IPS-18a (cell line): ENCODE measurements around the gene HADHA.

Experiments used
- H3K27ac ChIP-seq: one replicate; pipeline ENCODE4 v1.5.1; 2013; ENCODE audit warnings: low read length
- H3K27me3 ChIP-seq: one replicate; pipeline ENCODE4 v1.6.1; 2013; ENCODE audit warnings: mild to moderate bottlenecking, low read length; ENCODE audit not compliant: control insufficient read depth, insufficient read depth
- H3K36me3 ChIP-seq: one replicate; pipeline ENCODE4 v1.6.1; 2013; ENCODE audit warnings: low read depth, low read length; ENCODE audit not compliant: control insufficient read depth
- H3K4me1 ChIP-seq: one replicate; pipeline ENCODE4 v1.6.1; 2013; ENCODE audit warnings: low read depth, low read length; ENCODE audit not compliant: control insufficient read depth
- H3K4me3 ChIP-seq: one replicate; pipeline ENCODE4 v1.5.1; 2013; ENCODE audit warnings: low read length
- H3K9ac ChIP-seq: one replicate; pipeline ENCODE4 v1.6.1; 2013; ENCODE audit warnings: mild to moderate bottlenecking, low read length, moderate library complexity
- H3K9me3 ChIP-seq: one replicate; pipeline ENCODE4 v1.6.1; 2013; ENCODE audit warnings: low read depth, low read length; ENCODE audit not compliant: control insufficient read depth

The HADHA gene

GRCh38 chr2:26179446-26179913 is 65.0 kb downstream of the HADHA start:
- Histone ChIP-seq H3K9me3 (no peaks in the 10 kb centered on the region), H3K4me3 (peak overlapping the region; percentile 62), H3K27ac (no peak overlapping the region), H3K9ac (peak overlapping the region; percentile 71), H3K36me3 (peaks cover 5% of the 10 kb centered on the region), H3K4me1 (peaks cover 19% of the 10 kb centered on the region), H3K27me3 (peaks cover 18% of the 10 kb centered on the region)

- H3K27ac ChIP-seq, result no peak overlapping the region
- no peaks in the 10 kb centered on the region for H3K9me3 ChIP-seq
- peaks cover 22% of the 10 kb centered on the region for H3K27me3 ChIP-seq
- peak overlapping the region; percentile 62 for H3K4me3 ChIP-seq
- peaks cover 5% of the 10 kb centered on the region for H3K36me3 ChIP-seq
- H3K4me1 ChIP-seq, result peaks cover 22% of the 10 kb centered on the region
- H3K9ac ChIP-seq, result peak overlapping the region; percentile 71
These were observed 65.5 kb downstream of the HADHA start for GRCh38 chr2:26178746-26179436.

- Histone ChIP-seq H3K4me3 (peak overlapping the region; percentile 62), H3K9ac (peak overlapping the region; percentile 71), H3K36me3 (peaks cover 5% of the 10 kb centered on the region), H3K27me3 (peaks cover 16% of the 10 kb centered on the region), H3K27ac (no peak overlapping the region), H3K4me1 (peaks cover 20% of the 10 kb centered on the region), H3K9me3 (no peaks in the 10 kb centered on the region)
These were observed 66.2 kb downstream of the HADHA start for GRCh38 chr2:26178246-26178645.

- Histone ChIP-seq H3K4me1 (peaks cover 20% of the 10 kb centered on the region), H3K4me3 (no peak overlapping the region), H3K27me3 (peaks cover 9% of the 10 kb centered on the region), H3K27ac (no peak overlapping the region), H3K36me3 (peaks cover 5% of the 10 kb centered on the region), H3K9ac (no peak overlapping the region), H3K9me3 (no peaks in the 10 kb centered on the region)
These were observed 67.3 kb downstream of the HADHA start for GRCh38 chr2:26177122-26177521.

- Histone ChIP-seq H3K4me1 (peaks cover 20% of the 10 kb centered on the region), H3K9ac (no peak overlapping the region), H3K36me3 (peaks cover 5% of the 10 kb centered on the region), H3K9me3 (no peaks in the 10 kb centered on the region), H3K4me3 (no peak overlapping the region), H3K27ac (no peak overlapping the region), H3K27me3 (peaks cover 9% of the 10 kb centered on the region)
These were observed 68.2 kb downstream of the HADHA start for GRCh38 chr2:26176279-26176615.

- H3K4me1 ChIP-seq, result peaks cover 20% of the 10 kb centered on the region
- H3K27ac ChIP-seq, result no peak overlapping the region
- no peaks in the 10 kb centered on the region for H3K9me3 ChIP-seq
- H3K27me3 ChIP-seq, result peaks cover 9% of the 10 kb centered on the region
- H3K36me3 ChIP-seq, result peaks cover 5% of the 10 kb centered on the region
- H3K9ac ChIP-seq, result no peak overlapping the region
- H3K4me3 ChIP-seq, result no peak overlapping the region
These were observed 68.8 kb downstream of the HADHA start for GRCh38 chr2:26175466-26176278.

- H3K36me3 ChIP-seq, result peaks cover 5% of the 10 kb centered on the region
- no peak overlapping the region for H3K27ac ChIP-seq
- H3K4me1 ChIP-seq, result peaks cover 16% of the 10 kb centered on the region
- no peaks in the 10 kb centered on the region for H3K9me3 ChIP-seq
- no peak overlapping the region for H3K9ac ChIP-seq
- peak overlapping the region; percentile 63 for H3K4me3 ChIP-seq
- H3K27me3 ChIP-seq, result peaks cover 9% of the 10 kb centered on the region
These were observed 69.6 kb downstream of the HADHA start for GRCh38 chr2:26174691-26175465.

- peaks cover 9% of the 10 kb centered on the region for H3K27me3 ChIP-seq
- H3K4me3 ChIP-seq, result peak overlapping the region; percentile 63
- peaks cover 5% of the 10 kb centered on the region for H3K36me3 ChIP-seq
- peaks cover 8% of the 10 kb centered on the region for H3K4me1 ChIP-seq
- H3K9ac ChIP-seq, result peak overlapping the region; percentile 58
- no peak overlapping the region for H3K27ac ChIP-seq
- H3K9me3 ChIP-seq, result no peaks in the 10 kb centered on the region
These were observed 70.5 kb downstream of the HADHA start for GRCh38 chr2:26173776-26174482.

GRCh38 chr2:26172871-26173775 is 71.3 kb downstream of the HADHA start, which contains the start of gene GAREM2:
Gene GAREM2, plus strand, starts transcription at chr2:26173088. Its CDS starts 133 bp downstream, at chr2:26173221.
- Histone ChIP-seq H3K36me3 (peaks cover 5% of the 10 kb centered on the region), H3K27me3 (peaks cover 9% of the 10 kb centered on the region), H3K9ac (peak within 1 kb of the TSS; percentile 58), H3K4me3 (peak within 1 kb of the TSS; percentile 63), H3K27ac (no peak within 1 kb of the TSS), H3K4me1 (peaks cover 8% of the 10 kb centered on the region), H3K9me3 (no peaks in the 10 kb centered on the region)

GRCh38 chr2:26172189-26172870 is 72.1 kb downstream of the HADHA start:
- Histone ChIP-seq H3K4me1 (peaks cover 8% of the 10 kb centered on the region), H3K27me3 (peaks cover 9% of the 10 kb centered on the region), H3K9me3 (no peaks in the 10 kb centered on the region), H3K9ac (no peak overlapping the region), H3K36me3 (peaks cover 5% of the 10 kb centered on the region), H3K27ac (no peak overlapping the region), H3K4me3 (peak overlapping the region; percentile 42)
